ENCODE results near the gene VWF.

DNA sequence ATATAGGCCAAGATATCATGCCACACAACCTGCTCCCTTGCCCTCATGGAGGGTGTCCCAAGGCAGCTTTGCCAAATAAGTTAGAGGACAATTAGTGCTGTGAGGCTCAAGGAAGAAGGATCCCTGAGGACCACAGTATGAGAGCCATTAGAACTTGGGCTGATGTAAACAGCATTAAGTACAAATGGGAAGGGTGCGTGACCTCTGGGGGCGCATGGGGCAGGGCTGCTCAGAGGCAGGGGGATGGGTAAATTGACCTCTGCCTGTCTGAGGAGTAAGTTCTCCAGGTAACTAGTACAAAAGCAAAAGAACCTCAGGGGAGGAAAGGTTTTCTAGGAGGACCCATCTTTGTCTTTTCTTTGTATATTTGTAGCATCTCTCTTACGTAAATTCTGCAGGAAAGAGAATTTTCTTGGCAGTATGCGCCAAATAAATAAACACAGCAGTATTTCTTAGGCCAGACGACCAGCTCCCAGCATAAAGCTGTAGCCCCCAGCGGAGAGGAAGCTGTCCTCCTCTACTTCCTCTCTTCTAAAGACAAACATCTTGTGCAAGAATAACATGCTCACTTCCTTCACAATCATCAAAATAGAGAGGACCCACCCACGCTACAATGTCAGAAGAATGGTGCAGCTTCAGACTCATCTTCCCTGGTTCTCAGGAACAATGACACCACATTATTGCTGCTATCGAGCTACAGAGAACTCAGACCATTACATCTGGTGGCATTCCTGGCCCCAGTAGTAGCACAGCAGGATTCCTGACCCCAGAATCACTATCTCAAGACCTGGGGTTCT is 16.4 kb upstream of the VWF start:
- TF ChIP-seq, protein P1, sequence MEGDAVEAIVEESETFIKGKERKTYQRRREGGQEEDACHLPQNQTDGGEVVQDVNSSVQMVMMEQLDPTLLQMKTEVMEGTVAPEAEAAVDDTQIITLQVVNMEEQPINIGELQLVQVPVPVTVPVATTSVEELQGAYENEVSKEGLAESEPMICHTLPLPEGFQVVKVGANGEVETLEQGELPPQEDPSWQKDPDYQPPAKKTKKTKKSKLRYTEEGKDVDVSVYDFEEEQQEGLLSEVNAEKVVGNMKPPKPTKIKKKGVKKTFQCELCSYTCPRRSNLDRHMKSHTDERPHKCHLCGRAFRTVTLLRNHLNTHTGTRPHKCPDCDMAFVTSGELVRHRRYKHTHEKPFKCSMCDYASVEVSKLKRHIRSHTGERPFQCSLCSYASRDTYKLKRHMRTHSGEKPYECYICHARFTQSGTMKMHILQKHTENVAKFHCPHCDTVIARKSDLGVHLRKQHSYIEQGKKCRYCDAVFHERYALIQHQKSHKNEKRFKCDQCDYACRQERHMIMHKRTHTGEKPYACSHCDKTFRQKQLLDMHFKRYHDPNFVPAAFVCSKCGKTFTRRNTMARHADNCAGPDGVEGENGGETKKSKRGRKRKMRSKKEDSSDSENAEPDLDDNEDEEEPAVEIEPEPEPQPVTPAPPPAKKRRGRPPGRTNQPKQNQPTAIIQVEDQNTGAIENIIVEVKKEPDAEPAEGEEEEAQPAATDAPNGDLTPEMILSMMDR (IDR thresholded peaks at IDR 0.05; ENCODE audit: low read length): no peak
- TF ChIP-seq EZH2 (IDR thresholded peaks at IDR 0.05; ENCODE audit: borderline replicate concordance, low read length): no peak

Data from OCI-LY1 (cell line).